HepG2 (cell line): ENCODE results near the gene SELPLG. TPM values are rescaled to one million over a fixed set of nuclear protein-coding genes. Genes with fewer than 3 reads are reported as not detected.

Experiments used
- ATF4 ChIP-seq, 2 experiments: fragments of 450-650 bp in 1 of 2; sonication (generic) in 1 of 2; formaldehyde crosslinking; IDR thresholded peaks; 2 replicates each; pipeline versions ENCODE4 v1.5.0 to v1.8.0; 2020 to 2022; ENCODE audit warnings: mild to moderate bottlenecking in 1 of 2, missing genetic modification reagents in 1 of 2
- CTCF ChIP-seq: sonication (generic); formaldehyde crosslinking; IDR thresholded peaks from 2 replicates; pipeline ENCODE4 v1.5.0; 2020; ENCODE audit warnings: mild to moderate bottlenecking, missing genetic modification reagents, moderate library complexity
- DBP ChIP-seq: sonication (generic); formaldehyde crosslinking; IDR thresholded peaks from 2 replicates; pipeline ENCODE4 v1.4.0; 2020; ENCODE audit warnings: missing genetic modification reagents; ENCODE audit errors: not compliant biosample characterization
- HDAC6 ChIP-seq: fragments of 200-600 bp; sonication (generic); IDR thresholded peaks from 2 replicates; pipeline ENCODE4 v1.7.0; 2017; ENCODE audit warnings: mild to moderate bottlenecking, antibody characterized with exemption, low read length, low read depth
- HOXA3 ChIP-seq: sonication (generic); formaldehyde crosslinking; IDR thresholded peaks from 2 replicates; pipeline ENCODE4 v1.5.0; 2020; ENCODE audit warnings: missing genetic modification reagents
- KMT2B ChIP-seq: IDR thresholded peaks from 2 replicates; pipeline ENCODE4 v1.6.1; 2016; ENCODE audit warnings: missing genetic modification reagents, missing compliant biosample characterization
- MAFG ChIP-seq: sonication (generic); formaldehyde crosslinking; IDR thresholded peaks from 2 replicates; pipeline ENCODE4 v1.5.1; 2020; ENCODE audit warnings: mild to moderate bottlenecking, missing genetic modification reagents
- NFIC ChIP-seq: IDR thresholded peaks from 2 replicates; pipeline ENCODE4 v1.6.1; 2012; ENCODE audit warnings: mild to moderate bottlenecking, low read length, inconsistent platforms
- ZNF225 ChIP-seq: sonication (generic); formaldehyde crosslinking; IDR thresholded peaks from 2 replicates; pipeline ENCODE4 v1.4.0; 2020; ENCODE audit warnings: mild to moderate bottlenecking, missing genetic modification reagents
- ZNF383 ChIP-seq: sonication (generic); formaldehyde crosslinking; IDR thresholded peaks from 2 replicates; pipeline ENCODE4 v1.4.0; 2020; ENCODE audit warnings: missing genetic modification reagents, mild to moderate bottlenecking, borderline replicate concordance
- ZNF512B ChIP-seq: sonication (generic); formaldehyde crosslinking; IDR thresholded peaks from 2 replicates; pipeline ENCODE4 v1.5.1; 2020; ENCODE audit warnings: missing genetic modification reagents, mild to moderate bottlenecking, borderline replicate concordance
- ZNF563 ChIP-seq: sonication (generic); formaldehyde crosslinking; IDR thresholded peaks from 2 replicates; pipeline ENCODE4 v1.8.0; 2022; ENCODE audit warnings: mild to moderate bottlenecking, moderate library complexity, missing genetic modification reagents
- polyA plus RNA-seq, 8 experiments: library from polyadenylated mRNA; depleted of rRNA in 3 of 8; stranded (reverse) in 7 of 8; unstranded in 1 of 8; fragments of >200 nt; fragmentation: Illumina TruSeq in 4 of 8; extraction: Trizol in 4 of 8; gene quantifications; 2 replicates each; pipeline versions ENCODE4 v1.2.1 to v1.2.3, GENCODE V29; 2011 to 2016; ENCODE audit warnings: low read depth in 4 of 8, missing spikeins in 1 of 8, mixed read lengths in 1 of 8; ENCODE audit not compliant: insufficient read depth in 1 of 8
- total RNA-seq, 5 experiments: library from RNA; depleted of rRNA; stranded (reverse); fragments of >200 nt; fragmentation: Illumina TruSeq; extraction: Trizol; gene quantifications; 2 replicates each; pipeline ENCODE4 v1.2.3, GENCODE V29; 2016; ENCODE audit warnings: low read depth in 1 of 5
- TF ChIP-seq, protein P1 (sequence below): sonication (generic); formaldehyde crosslinking; conservative IDR thresholded peaks from 2 replicates; pipeline ENCODE4 v1.4.0; 2020; ENCODE audit warnings: missing genetic modification reagents
- TF ChIP-seq, protein P2 (sequence below): sonication (generic); formaldehyde crosslinking; conservative IDR thresholded peaks from 2 replicates; pipeline ENCODE4 v1.4.0; 2020; ENCODE audit warnings: missing genetic modification reagents

SELPLG gene
- total and polyA plus RNA-seq, 2 of the 13 experiments (the other 11 are each of a cell fraction or from before 2014, with no cell fraction given) = 0.12 TPM; not detected in 1

- TF ChIP-seq CTCF (CRISPR knock-in tag) (no peak), ZNF512B (CRISPR knock-in tag) (no peak), ZNF563 (peak; percentile 92; the same call in 1 of the 2 replicates), ZNF225 (no peak), ATF4 (CRISPR knock-in tag; IDR thresholded peaks at IDR 0.05) (peak in 1 of 2 experiments; percentile 46; a peak in 1 of 4 replicates), KMT2B (no peak), HOXA3 (CRISPR knock-in tag) (no peak), DBP (no peak), NFIC (no peak), MAFG (0 out of 2 replicates have a peak, but pooled peaks have one; percentile 22), HDAC6 (no peak), ZNF383 (CRISPR knock-in tag) (no peak)
- TF ChIP-seq, protein P1, sequence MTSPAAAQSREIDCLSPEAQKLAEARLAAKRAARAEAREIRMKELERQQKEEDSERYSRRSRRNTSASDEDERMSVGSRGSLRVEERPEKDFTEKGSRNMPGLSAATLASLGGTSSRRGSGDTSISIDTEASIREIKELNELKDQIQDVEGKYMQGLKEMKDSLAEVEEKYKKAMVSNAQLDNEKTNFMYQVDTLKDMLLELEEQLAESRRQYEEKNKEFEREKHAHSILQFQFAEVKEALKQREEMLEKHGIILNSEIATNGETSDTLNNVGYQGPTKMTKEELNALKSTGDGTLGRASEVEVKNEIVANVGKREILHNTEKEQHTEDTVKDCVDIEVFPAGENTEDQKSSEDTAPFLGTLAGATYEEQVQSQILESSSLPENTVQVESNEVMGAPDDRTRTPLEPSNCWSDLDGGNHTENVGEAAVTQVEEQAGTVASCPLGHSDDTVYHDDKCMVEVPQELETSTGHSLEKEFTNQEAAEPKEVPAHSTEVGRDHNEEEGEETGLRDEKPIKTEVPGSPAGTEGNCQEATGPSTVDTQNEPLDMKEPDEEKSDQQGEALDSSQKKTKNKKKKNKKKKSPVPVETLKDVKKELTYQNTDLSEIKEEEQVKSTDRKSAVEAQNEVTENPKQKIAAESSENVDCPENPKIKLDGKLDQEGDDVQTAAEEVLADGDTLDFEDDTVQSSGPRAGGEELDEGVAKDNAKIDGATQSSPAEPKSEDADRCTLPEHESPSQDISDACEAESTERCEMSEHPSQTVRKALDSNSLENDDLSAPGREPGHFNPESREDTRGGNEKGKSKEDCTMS = no peak
- TF ChIP-seq, protein P2, sequence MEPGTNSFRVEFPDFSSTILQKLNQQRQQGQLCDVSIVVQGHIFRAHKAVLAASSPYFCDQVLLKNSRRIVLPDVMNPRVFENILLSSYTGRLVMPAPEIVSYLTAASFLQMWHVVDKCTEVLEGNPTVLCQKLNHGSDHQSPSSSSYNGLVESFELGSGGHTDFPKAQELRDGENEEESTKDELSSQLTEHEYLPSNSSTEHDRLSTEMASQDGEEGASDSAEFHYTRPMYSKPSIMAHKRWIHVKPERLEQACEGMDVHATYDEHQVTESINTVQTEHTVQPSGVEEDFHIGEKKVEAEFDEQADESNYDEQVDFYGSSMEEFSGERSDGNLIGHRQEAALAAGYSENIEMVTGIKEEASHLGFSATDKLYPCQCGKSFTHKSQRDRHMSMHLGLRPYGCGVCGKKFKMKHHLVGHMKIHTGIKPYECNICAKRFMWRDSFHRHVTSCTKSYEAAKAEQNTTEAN = no peak
- TF ChIP-seq, all 625 proteins: peak for 14
These were observed 20.9 kb downstream of the SELPLG start (continued) for GRCh38 chr12:108612788-108613282.
